Testis (tissue), 2 donors: ENCODE results near the gene TNXB.
"Not testable (repeated sequence)": the region's sequence is repeated elsewhere in the genome, so short reads cannot be mapped to it uniquely, and the experiment has no call there.

ENCODE experiments used
- POLR2A ChIP-seq: fragments of 450-650 bp; IDR thresholded peaks from one replicate; pipeline ENCODE4 v1.6.1; 2017; ENCODE audit warnings: antibody characterized with exemption, mild to moderate bottlenecking, moderate library complexity
- TF ChIP-seq, protein P1 (sequence below), 3 experiments: fragments of 450-650 bp in 2 of 3; fragments of 200-600 bp in 1 of 3; sonication (generic) in 1 of 3; IDR thresholded peaks; one replicate each; pipeline ENCODE4 v1.5.1; 2016 to 2019; ENCODE audit warnings: antibody characterized with exemption in 3 of 3, mild to moderate bottlenecking in 2 of 3, moderate library complexity in 1 of 3

DNA sequence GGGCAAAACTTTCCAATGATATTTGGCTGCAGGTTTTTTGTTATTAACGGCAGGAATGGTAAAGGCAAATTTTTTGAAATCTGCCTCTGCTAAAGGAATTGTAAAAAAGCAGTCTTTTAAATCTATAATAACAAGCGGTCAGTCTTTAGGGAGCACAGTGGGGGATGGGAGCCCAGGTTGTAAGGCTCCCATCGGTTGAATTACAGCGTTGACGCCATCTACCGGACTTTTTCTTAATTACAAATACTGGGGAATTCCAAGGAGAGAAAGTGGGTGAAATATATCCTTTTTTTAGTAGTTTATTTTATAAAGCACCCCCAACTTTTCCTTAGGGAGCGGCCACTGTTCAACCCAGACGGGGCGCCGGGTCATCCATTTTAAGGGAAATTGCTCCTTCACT, 87.0 kb downstream of the TNXB start:
- TF ChIP-seq, protein P1, sequence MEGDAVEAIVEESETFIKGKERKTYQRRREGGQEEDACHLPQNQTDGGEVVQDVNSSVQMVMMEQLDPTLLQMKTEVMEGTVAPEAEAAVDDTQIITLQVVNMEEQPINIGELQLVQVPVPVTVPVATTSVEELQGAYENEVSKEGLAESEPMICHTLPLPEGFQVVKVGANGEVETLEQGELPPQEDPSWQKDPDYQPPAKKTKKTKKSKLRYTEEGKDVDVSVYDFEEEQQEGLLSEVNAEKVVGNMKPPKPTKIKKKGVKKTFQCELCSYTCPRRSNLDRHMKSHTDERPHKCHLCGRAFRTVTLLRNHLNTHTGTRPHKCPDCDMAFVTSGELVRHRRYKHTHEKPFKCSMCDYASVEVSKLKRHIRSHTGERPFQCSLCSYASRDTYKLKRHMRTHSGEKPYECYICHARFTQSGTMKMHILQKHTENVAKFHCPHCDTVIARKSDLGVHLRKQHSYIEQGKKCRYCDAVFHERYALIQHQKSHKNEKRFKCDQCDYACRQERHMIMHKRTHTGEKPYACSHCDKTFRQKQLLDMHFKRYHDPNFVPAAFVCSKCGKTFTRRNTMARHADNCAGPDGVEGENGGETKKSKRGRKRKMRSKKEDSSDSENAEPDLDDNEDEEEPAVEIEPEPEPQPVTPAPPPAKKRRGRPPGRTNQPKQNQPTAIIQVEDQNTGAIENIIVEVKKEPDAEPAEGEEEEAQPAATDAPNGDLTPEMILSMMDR (IDR thresholded peaks at IDR 0.05) = not testable (repeated sequence)
- not testable (repeated sequence) for TF ChIP-seq POLR2A
